T-helper 2 cell treated with Interferon-gamma antibody and Interleukin-4, amounts not matched to agents 5 μg/mL and 100 μg/mL, for 36 hours (primary cell): Measurements from ENCODE around the gene HRK.

Experiments used
- DNase-seq: peaks from one replicate; pipeline ENCODE4 v3.0.0; 2021; ENCODE audit warnings: low spot score
- H3K27ac Mint-ChIP-seq: one replicate; pipeline ENCODE4 v1.8.0; 2021; ENCODE audit warnings: mild to moderate bottlenecking, mixed read lengths
- H3K27me3 Mint-ChIP-seq: one replicate; pipeline ENCODE4 v1.8.0; 2021; ENCODE audit warnings: low read depth, mixed read lengths
- H3K36me3 Mint-ChIP-seq: one replicate; pipeline ENCODE4 v1.8.0; 2021; ENCODE audit warnings: low read depth, mixed read lengths
- H3K4me1 Mint-ChIP-seq: one replicate; pipeline ENCODE4 v1.8.0; 2021; ENCODE audit warnings: low read depth, mixed read lengths
- H3K4me3 Mint-ChIP-seq: one replicate; pipeline ENCODE4 v1.8.0; 2022; ENCODE audit warnings: mild to moderate bottlenecking, moderate library complexity, mixed read lengths
- H3K9me3 Mint-ChIP-seq: one replicate; pipeline ENCODE4 v1.8.0; 2021; ENCODE audit warnings: mixed read lengths

HRK gene

GRCh38 chr12:116808113-116809105, 72.8 kb downstream of the HRK start:
- no peak for DNase-seq
- Mint-ChIP-seq H3K4me1 (no peaks in the 10 kb centered on the region), H3K4me3 (no peak overlapping the region), H3K27ac (no peak overlapping the region), H3K9me3 (no peaks in the 10 kb centered on the region), H3K36me3 (no peaks in the 10 kb centered on the region), H3K27me3 (no peaks in the 10 kb centered on the region)

GRCh38 chr12:116807546-116807945, 73.7 kb downstream of the HRK start:
- Mint-ChIP-seq H3K27me3 (no peaks in the 10 kb centered on the region), H3K4me1 (no peaks in the 10 kb centered on the region), H3K4me3 (no peak overlapping the region)

GRCh38 chr12:116806845-116807440, 74.3 kb downstream of the HRK start:
- Mint-ChIP-seq H3K9me3 (no peaks in the 10 kb centered on the region), H3K36me3 (no peaks in the 10 kb centered on the region), H3K27me3 (no peaks in the 10 kb centered on the region), H3K4me3 (no peak overlapping the region), H3K27ac (no peak overlapping the region), H3K4me1 (no peaks in the 10 kb centered on the region)
- DNase-seq = no peak

More at GRCh38 chr12:116807546-116807945, 73.7 kb downstream of the HRK start:
- DNase-seq = no peak
- Mint-ChIP-seq H3K27ac (no peak overlapping the region), H3K36me3 (no peaks in the 10 kb centered on the region), H3K9me3 (no peaks in the 10 kb centered on the region)
